Pancreas (tissue), 10 donors: ENCODE data around the gene APOA5. TPM values are rescaled to one million over a fixed set of nuclear protein-coding genes. Genes with fewer than 3 reads are reported as not detected.

Experiments
- ATAC-seq, 4 donors: fragments of 200-7000 bp; cut with Tn5 transposase; one replicate each; pipeline versions ENCODE4 v1.8.0 to v1.9.1; 2020; ENCODE audit warnings: mild to moderate bottlenecking in 4 of 4, moderate library complexity in 4 of 4
- DNase-seq, 6 donors: peaks; one replicate each; pipeline ENCODE4 v3.0.0-alpha.2; 2020
- FAIRE-seq: peaks from 2 replicates; lab custom pipeline; 2012; peaks lifted over from hg19 to GRCh38; lab: Jason Lieb, UNC
- H3K27ac ChIP-seq, 4 donors: fragments of 200-600 bp; sonication (generic); 1 replicate in 3 of 4; 2 replicates in 1 of 4; pipeline versions ENCODE4 v1.5.0 to v1.8.0; 2020
- H3K27me3 ChIP-seq, 4 donors: fragments of 200-600 bp; one replicate each; pipeline ENCODE4 v1.8.0; 2021
- H3K36me3 ChIP-seq, 3 donors: fragments of 200-600 bp; sonication (generic) in 1 of 3; one replicate each; pipeline versions ENCODE4 v1.5.0 to v1.8.0; 2020 to 2021
- H3K4me1 ChIP-seq, 3 donors: fragments of 200-600 bp; one replicate each; pipeline ENCODE4 v1.8.0; 2021
- H3K4me3 ChIP-seq, 4 donors: fragments of 200-600 bp; sonication (generic) in 2 of 4; one replicate each; pipeline versions ENCODE4 v1.5.0 to v1.8.0; 2020 to 2021
- H3K9me3 ChIP-seq, 4 donors: fragments of 200-600 bp; one replicate each; pipeline ENCODE4 v1.8.0; 2021
- CTCF ChIP-seq, 4 donors: fragments of 200-600 bp; sonication (generic) in 3 of 4; IDR thresholded peaks; one replicate each; pipeline versions ENCODE4 v1.5.0 to v1.8.0; 2021; ENCODE audit warnings: antibody characterized with exemption in 4 of 4
- WGBS, 2 donors: extraction: QIAGEN DNeasy Blood & Tissue Kit; methylation state at CpG; one replicate each; pipeline ENCODE4 v1.1.7; 2013; 5-methylcytosine and 5-hydroxymethylcytosine counted together
- intact Hi-C, 3 donors: fragments of 100-400 bp; cut with DNase I; formaldehyde crosslinking; loops; one replicate each; pipeline versions ENCODE4 v1.11.1 to v1.14.2; 2022
- polyA plus RNA-seq, 2 donors: library from polyadenylated mRNA; stranded (reverse); fragments of 200-250 nt; gene quantifications; one replicate each; pipeline ENCODE4 v1.2.3, GENCODE V29; 2013
- total RNA-seq, 6 donors: library from RNA; stranded (reverse); fragmentation: NEBNext Ultra II Directional in 4 of 6; extraction: Animal tissue kit (Norgen Biotek cat#: 25700) in 4 of 6; gene quantifications; one replicate each; pipeline versions ENCODE4 v1.2.1 to v1.2.4, GENCODE V29; 2021 to 2023
- donor health status: healthy with polysubstance abuse.
- donor health status: DM: no; HTN: no; CAD: no; lungs with moderate emphysema.
- donor health status: DM: no; HTN: no; CAD: no.
- donor health status: control.
- donor health status: control.
- donor health status: Bipolar disorder and iron deficiency.
- donor health status: DM: yes; HTN: yes; CAD: no.
- donor health status: DM: no; HTN: no; CAD: no.
- donor health status: DM: no; HTN: no; CAD: no.
- donor health status: DM: yes; HTN: yes; CAD: no.

APOA5 gene
- total and polyA plus RNA-seq, 8 donors: 0.60 to 4.0 (median 1.1) TPM; not detected in 2

DNA sequence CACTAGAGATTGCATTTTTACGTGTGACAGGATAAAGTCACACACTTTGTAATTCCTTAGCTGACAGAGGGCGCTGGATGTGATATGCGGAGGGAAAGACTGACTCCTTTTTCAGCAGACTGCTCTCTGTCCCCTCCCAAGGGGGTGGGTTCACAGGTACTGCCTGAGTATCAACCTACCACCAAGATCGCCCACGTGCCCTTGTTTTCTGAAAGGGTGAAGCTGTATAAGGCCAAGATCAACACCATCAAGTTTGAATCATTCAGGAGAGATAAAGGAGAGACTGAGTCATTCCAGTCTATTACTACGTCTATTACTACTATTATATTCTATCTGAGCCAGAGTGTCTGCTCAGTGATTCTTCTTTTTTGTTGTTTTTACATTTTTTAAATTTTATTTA is 49.6 kb downstream of the APOA5 start:
- FAIRE-seq (no peak), ATAC-seq (peak in 1 of 4 donors; percentile 9), DNase-seq (no peak)
- Histone ChIP-seq H3K9me3 (no peaks in the 10 kb centered on the region), H3K27ac (no peak overlapping the region), H3K4me1 (no peaks in the 10 kb centered on the region), H3K27me3 (no peaks in the 10 kb centered on the region), H3K36me3 (peaks cover 0 to 9% (median 7%) of the 10 kb centered on the region in 3 donors), H3K4me3 (no peak overlapping the region)
- intact Hi-C loops: no loop called here
- WGBS, 2 donors: 90 to 93% methylated on average over 6 of the region's 6 CpGs
- TF ChIP-seq CTCF (IDR thresholded peaks at IDR 0.05): no peak

GRCh38 chr11:116740741-116741140 is 50.9 kb downstream of the APOA5 start:
- Histone ChIP-seq H3K4me3 (no peak overlapping the region), H3K36me3 (no peaks in the 10 kb centered on the region), H3K4me1 (no peaks in the 10 kb centered on the region), H3K27me3 (no peaks in the 10 kb centered on the region), H3K9me3 (no peaks in the 10 kb centered on the region), H3K27ac (no peak overlapping the region)
- no peak for TF ChIP-seq CTCF (IDR thresholded peaks at IDR 0.05)
- 69 to 75% methylated on average over 3 to 4 of the region's 4 CpGs for WGBS, 2 donors
- no peak for ATAC-seq
- no peak for FAIRE-seq
- intact Hi-C loops: no loop called here
- no peak for DNase-seq

Other genes starting within 250 kb of the APOA5 start
- gene BUD13, start 18.9 kb downstream of the APOA5 start, total RNA-seq: 1 to 10 TPM; 5.2 to 8.5 (median 6.2) TPM
- 10 to 100 TPM; 10.0 to 15.6 TPM for gene BUD13, start 18.9 kb downstream of the APOA5 start, polyA plus RNA-seq
- gene ZPR1, start 3.9 kb downstream of the APOA5 start, total RNA-seq: 10 to 100 TPM; 15.9 to 35.5 (median 23.4) TPM
- gene ZPR1, start 3.9 kb downstream of the APOA5 start, polyA plus RNA-seq: 10 to 100 TPM; 10.8 to 16.6 TPM
- not detected for gene APOA4, start 31.4 kb upstream of the APOA5 start, total RNA-seq
- under 1 TPM in 1 of 2 donors, not detected in 1; 0.33 TPM for gene APOA4, start 31.4 kb upstream of the APOA5 start, polyA plus RNA-seq
- gene APOC3, start 38.0 kb upstream of the APOA5 start, total RNA-seq: 1 to 10 TPM in 1 of 6 donors, not detected in 5; 3.7 TPM
- gene APOC3, start 38.0 kb upstream of the APOA5 start, polyA plus RNA-seq: 1 to 10 TPM in 1 of 2 donors, not detected in 1; 2.9 TPM
- gene APOA1, start 45.7 kb upstream of the APOA5 start, total RNA-seq: 1 to 10 TPM in 1 of 6 donors, under 1 TPM in 2, not detected in 3; 0.16 to 5.2 (median 0.22) TPM
- 1 to 10 TPM; 1.0 to 3.5 TPM for gene APOA1, start 45.7 kb upstream of the APOA5 start, polyA plus RNA-seq